Neutrophil (primary cell): ENCODE results near the gene CCDC194.

Source experiments
- H3K27ac ChIP-seq: fragments of 200-600 bp; sonication (generic); 2 replicates; pipeline ENCODE4 v1.5.1; 2016; ENCODE audit warnings: mild to moderate bottlenecking, moderate library complexity
- H3K27me3 ChIP-seq: fragments of 200-600 bp; sonication (generic); 2 replicates; pipeline ENCODE4 v1.6.0; 2016; ENCODE audit warnings: mild to moderate bottlenecking
- H3K36me3 ChIP-seq: fragments of 200-600 bp; sonication (generic); 2 replicates; pipeline ENCODE4 v1.5.1; 2017
- H3K4me1 ChIP-seq, 2 experiments: fragments of 200-600 bp in 1 of 2; sonication (generic) in 1 of 2; 1 replicate in 1 of 2; 2 replicates in 1 of 2; pipeline versions ENCODE4 v1.5.1 to v1.6.1; 2013 to 2016; ENCODE audit warnings: low read depth in 1 of 2, low read length in 1 of 2, mild to moderate bottlenecking in 1 of 2, moderate library complexity in 1 of 2; ENCODE audit not compliant: control insufficient read depth in 1 of 2, insufficient read depth in 1 of 2
- H3K4me3 ChIP-seq, 2 experiments: fragments of 200-600 bp in 1 of 2; sonication (generic) in 1 of 2; 1 replicate in 1 of 2; 2 replicates in 1 of 2; pipeline ENCODE4 v1.5.1; 2013 to 2016; ENCODE audit warnings: low read depth in 1 of 2, low read length in 1 of 2, mild to moderate bottlenecking in 1 of 2, moderate library complexity in 1 of 2
- H3K9me3 ChIP-seq: fragments of 200-600 bp; sonication (generic); 2 replicates; pipeline ENCODE4 v1.5.1; 2016
- TF ChIP-seq, protein P1 (sequence below): fragments of 200-600 bp; sonication (generic); IDR thresholded peaks from 2 replicates; pipeline ENCODE4 v1.5.1; 2016; ENCODE audit warnings: antibody characterized with exemption

The CCDC194 gene

DNA sequence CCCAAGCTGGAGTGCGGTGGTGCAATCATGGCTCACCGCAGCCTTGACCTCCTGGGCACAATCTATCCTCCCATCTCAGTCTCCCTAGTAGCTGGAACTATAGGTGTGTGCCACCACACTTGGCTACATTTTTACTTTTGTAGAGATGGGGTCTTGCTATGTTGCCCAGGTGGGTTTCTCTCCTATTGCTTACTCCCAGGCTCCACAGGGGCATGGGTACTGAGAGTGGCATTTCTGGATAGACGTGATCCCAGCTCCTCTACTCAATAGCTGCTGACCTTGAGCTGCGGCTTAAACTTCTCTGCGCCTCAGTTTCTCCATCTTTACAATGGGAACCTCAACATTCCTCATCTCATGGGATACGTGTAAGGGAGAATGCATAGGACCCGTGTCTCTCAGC, 37.4 kb upstream of the CCDC194 start:
- TF ChIP-seq, protein P1, sequence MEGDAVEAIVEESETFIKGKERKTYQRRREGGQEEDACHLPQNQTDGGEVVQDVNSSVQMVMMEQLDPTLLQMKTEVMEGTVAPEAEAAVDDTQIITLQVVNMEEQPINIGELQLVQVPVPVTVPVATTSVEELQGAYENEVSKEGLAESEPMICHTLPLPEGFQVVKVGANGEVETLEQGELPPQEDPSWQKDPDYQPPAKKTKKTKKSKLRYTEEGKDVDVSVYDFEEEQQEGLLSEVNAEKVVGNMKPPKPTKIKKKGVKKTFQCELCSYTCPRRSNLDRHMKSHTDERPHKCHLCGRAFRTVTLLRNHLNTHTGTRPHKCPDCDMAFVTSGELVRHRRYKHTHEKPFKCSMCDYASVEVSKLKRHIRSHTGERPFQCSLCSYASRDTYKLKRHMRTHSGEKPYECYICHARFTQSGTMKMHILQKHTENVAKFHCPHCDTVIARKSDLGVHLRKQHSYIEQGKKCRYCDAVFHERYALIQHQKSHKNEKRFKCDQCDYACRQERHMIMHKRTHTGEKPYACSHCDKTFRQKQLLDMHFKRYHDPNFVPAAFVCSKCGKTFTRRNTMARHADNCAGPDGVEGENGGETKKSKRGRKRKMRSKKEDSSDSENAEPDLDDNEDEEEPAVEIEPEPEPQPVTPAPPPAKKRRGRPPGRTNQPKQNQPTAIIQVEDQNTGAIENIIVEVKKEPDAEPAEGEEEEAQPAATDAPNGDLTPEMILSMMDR, result no peak
- no peaks in the 10 kb centered on the region for H3K4me1 ChIP-seq
- H3K27me3 ChIP-seq, result no peaks in the 10 kb centered on the region
- H3K4me3 ChIP-seq, result no peak overlapping the region
- H3K36me3 ChIP-seq, result no peaks in the 10 kb centered on the region
- no peak overlapping the region for H3K27ac ChIP-seq
- no peaks in the 10 kb centered on the region for H3K9me3 ChIP-seq

DNA sequence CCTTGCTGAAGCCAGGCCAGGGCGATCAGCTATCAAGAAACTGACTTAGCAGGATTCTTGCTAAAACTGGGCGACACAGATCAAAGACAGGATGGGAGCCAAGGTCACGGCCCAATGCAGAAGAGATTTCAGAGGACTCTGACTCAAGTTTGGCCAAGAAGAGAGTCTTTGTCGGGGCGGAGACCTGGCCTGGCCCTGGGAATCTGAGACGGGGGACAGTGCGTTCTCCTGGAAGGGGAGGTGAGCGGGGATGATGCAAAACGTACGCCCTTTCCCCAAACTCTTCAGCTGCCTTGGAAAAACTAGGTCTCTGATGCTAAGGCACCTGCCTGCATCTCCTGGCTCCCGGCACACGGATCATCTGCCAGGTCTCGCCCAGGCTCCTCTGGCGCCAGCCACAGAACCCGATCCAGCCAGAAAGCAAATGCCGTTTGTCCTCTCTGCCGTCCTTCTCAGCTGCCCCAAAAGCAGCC, 35.7 kb upstream of the CCDC194 start:
- TF ChIP-seq, protein P1, result no peak
- Histone ChIP-seq H3K27me3 (no peaks in the 10 kb centered on the region), H3K9me3 (no peaks in the 10 kb centered on the region), H3K36me3 (no peaks in the 10 kb centered on the region), H3K4me1 (no peaks in the 10 kb centered on the region), H3K27ac (no peak overlapping the region), H3K4me3 (no peak overlapping the region)

DNA sequence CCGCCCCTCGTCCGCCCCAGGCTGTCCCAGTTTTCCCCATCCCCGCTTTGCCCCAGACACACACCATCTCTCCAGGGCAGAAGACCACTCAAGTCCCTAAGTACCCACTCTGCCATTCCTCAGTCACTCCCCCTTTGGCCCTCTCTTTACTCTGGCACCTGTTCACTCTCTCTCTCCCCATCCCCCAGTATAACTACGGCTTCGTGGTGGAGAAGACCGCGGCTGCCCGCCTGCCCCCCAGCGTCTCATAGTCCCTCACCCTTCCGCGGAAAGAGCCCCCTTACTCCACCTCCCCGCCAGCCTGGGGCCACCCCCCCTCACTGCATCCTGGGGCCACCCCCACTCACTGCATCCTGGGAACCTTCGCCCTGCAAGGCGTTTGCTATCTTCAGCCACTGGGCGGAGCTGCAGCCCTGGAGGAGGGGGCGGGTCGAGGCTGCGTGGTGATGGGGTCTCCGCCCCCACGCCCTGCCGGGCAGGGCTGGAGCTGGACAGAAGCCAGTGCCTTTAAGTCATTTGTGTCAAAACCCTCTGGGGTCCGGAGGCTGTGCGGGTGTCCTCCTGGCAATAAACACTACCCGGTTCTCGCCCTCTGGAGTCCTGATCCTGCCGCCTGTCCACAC, 30.9 kb upstream of the CCDC194 start:
- no peak overlapping the region for H3K4me3 ChIP-seq
- H3K4me1 ChIP-seq, result peaks cover 7 to 8% of the 10 kb centered on the region in 2 experiments
- H3K27ac ChIP-seq, result no peak overlapping the region
- TF ChIP-seq, protein P1, result no peak
- H3K27me3 ChIP-seq, result no peaks in the 10 kb centered on the region
- no peaks in the 10 kb centered on the region for H3K9me3 ChIP-seq
- H3K36me3 ChIP-seq, result peaks cover 8% of the 10 kb centered on the region

DNA sequence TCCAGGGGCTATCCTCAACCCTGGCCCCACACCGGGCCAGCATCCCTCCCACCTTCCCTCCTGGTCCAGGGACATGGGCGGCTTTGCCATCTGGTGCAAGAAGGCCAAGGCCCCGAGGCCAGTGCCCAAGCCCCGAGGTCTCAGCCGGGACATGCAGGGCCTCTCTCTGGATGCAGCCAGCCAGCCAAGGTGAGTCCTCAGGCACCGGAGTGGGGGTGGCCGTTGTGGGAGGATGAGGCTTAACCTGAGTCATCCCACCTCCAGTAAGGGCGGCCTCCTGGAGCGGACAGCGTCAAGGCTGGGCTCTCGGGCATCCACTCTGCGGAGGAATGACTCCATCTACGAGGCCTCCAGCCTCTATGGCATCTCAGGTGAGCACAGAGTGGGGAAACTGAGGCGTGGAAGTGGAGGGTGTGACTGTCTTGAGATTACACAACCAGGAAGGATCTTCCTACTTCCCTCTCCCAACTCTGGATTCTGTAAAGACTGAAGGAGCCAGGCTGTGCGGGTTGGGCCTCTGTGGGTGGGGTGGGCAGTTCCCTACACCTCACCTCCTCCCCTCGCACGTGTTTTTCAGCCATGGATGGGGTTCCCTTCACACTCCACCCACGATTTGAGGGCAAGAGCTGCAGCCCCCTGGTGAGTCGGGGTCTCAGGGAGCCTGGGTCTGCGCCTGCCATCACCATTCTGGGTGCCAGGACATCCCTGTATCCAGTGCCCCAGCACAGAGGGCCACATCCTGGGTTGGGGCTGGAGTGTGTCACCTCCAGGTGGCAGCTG, 29.6 kb upstream of the CCDC194 start:
- peaks cover 12 to 13% of the 10 kb centered on the region in 2 experiments for H3K4me1 ChIP-seq
- no peak overlapping the region for H3K4me3 ChIP-seq
- H3K9me3 ChIP-seq, result no peaks in the 10 kb centered on the region
- H3K27me3 ChIP-seq, result no peaks in the 10 kb centered on the region
- H3K27ac ChIP-seq, result no peak overlapping the region
- TF ChIP-seq, protein P1, result no peak
- peaks cover 8% of the 10 kb centered on the region for H3K36me3 ChIP-seq

DNA sequence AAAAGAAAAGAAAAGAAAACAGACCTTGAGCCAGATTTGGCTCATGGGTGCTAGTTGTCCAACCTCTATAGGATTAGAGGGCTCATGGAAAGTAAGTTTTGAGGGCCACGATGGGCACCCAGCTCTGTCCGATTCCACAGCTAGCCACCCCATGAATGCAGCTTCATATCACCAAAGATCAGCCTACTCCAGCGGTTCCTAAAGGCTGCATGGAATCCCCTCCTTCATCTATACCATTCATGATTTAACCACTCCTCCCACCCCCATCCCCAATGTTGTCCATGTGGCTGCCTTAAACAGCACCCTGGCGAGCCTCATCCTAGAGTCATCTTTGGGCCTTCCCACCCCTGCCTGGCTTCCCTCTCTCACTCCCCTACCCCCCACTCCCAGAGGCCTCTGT, 27.9 kb upstream of the CCDC194 start:
- Histone ChIP-seq H3K27ac (no peak overlapping the region), H3K9me3 (no peaks in the 10 kb centered on the region), H3K36me3 (peaks cover 8% of the 10 kb centered on the region), H3K4me1 (peaks cover 12 to 13% of the 10 kb centered on the region in 2 experiments), H3K27me3 (no peaks in the 10 kb centered on the region), H3K4me3 (no peak overlapping the region)
- TF ChIP-seq, protein P1, result no peak
